Mesothelial cell of epicardium (in vitro differentiated cells): ENCODE data around the gene RABL6. TPM values are rescaled to one million over a fixed set of nuclear protein-coding genes. Genes with fewer than 3 reads are reported as not detected.

ENCODE experiments used
- DNase-seq, 2 experiments: peaks; one replicate each; pipeline ENCODE4 v3.0.0; 2021; ENCODE audit warnings: low spot score in 2 of 2; ENCODE audit not compliant: unreplicated experiment in 2 of 2
- H3K27ac Mint-ChIP-seq: 2 replicates; pipeline ENCODE4 v1.8.0; 2021; ENCODE audit warnings: mixed read lengths
- H3K27me3 Mint-ChIP-seq: 2 replicates; pipeline ENCODE4 v1.8.0; 2021; ENCODE audit warnings: low read depth, mixed read lengths
- H3K36me3 Mint-ChIP-seq: 2 replicates; pipeline ENCODE4 v1.8.0; 2021; ENCODE audit warnings: mixed read lengths
- H3K4me1 Mint-ChIP-seq: 2 replicates; pipeline ENCODE4 v1.8.0; 2021; ENCODE audit warnings: mixed read lengths
- H3K4me3 Mint-ChIP-seq: 2 replicates; pipeline ENCODE4 v1.8.0; 2021; ENCODE audit warnings: mild to moderate bottlenecking, moderate library complexity, mixed read lengths
- H3K9me3 Mint-ChIP-seq: 2 replicates; pipeline ENCODE4 v1.8.0; 2021; ENCODE audit warnings: mixed read lengths
- CTCF ChIP-seq: fragments of 200-600 bp; sonication (generic); IDR thresholded peaks from one replicate; pipeline ENCODE4 v1.5.0; 2021; ENCODE audit warnings: antibody characterized with exemption; ENCODE audit not compliant: unreplicated experiment
- total RNA-seq: library from RNA; stranded (reverse); gene quantifications from 3 replicates; pipeline ENCODE4 v1.2.1, GENCODE V29; 2021

The RABL6 gene
- total RNA-seq, 1 donor from 2014 or later: 124 TPM

GRCh38 chr9:136847088-136847825, 39.5 kb downstream of the RABL6 start:
- Mint-ChIP-seq H3K27ac (peak overlapping the region; percentile 91), H3K36me3 (peaks cover 2% of the 10 kb centered on the region), H3K9me3 (no peaks in the 10 kb centered on the region), H3K4me1 (peaks cover 9% of the 10 kb centered on the region), H3K4me3 (peak overlapping the region; percentile 94), H3K27me3 (peaks cover 16% of the 10 kb centered on the region)
- no peak for TF ChIP-seq CTCF
- peak in 1 of 2 experiments; percentile 66 for DNase-seq

GRCh38 chr9:136847826-136848392, 40.2 kb downstream of the RABL6 start:
- peak in 1 of 2 experiments; percentile 81 for DNase-seq

GRCh38 chr9:136848393-136849037, 40.8 kb downstream of the RABL6 start:
- peaks cover 7% of the 10 kb centered on the region for H3K4me1 Mint-ChIP-seq
- TF ChIP-seq CTCF: no peak
- peaks cover 2% of the 10 kb centered on the region for H3K36me3 Mint-ChIP-seq
- peak in 1 of 2 experiments; percentile 64 for DNase-seq
- peak overlapping the region; percentile 94 for H3K27ac Mint-ChIP-seq
- H3K9me3 Mint-ChIP-seq: no peaks in the 10 kb centered on the region
- peaks cover 16% of the 10 kb centered on the region for H3K27me3 Mint-ChIP-seq
- peak overlapping the region; percentile 94 for H3K4me3 Mint-ChIP-seq

More at GRCh38 chr9:136847826-136848392, 40.2 kb downstream of the RABL6 start:
- Mint-ChIP-seq H3K4me3 (peak overlapping the region; percentile 94), H3K9me3 (no peaks in the 10 kb centered on the region), H3K27me3 (peaks cover 16% of the 10 kb centered on the region), H3K27ac (peak overlapping the region; percentile 91), H3K36me3 (peaks cover 2% of the 10 kb centered on the region), H3K4me1 (peaks cover 7% of the 10 kb centered on the region)
- TF ChIP-seq CTCF: no peak

- no peak for TF ChIP-seq CTCF
- peaks cover 16% of the 10 kb centered on the region for H3K27me3 Mint-ChIP-seq
- DNase-seq: peak; percentile 98 to 99
- peaks cover 2% of the 10 kb centered on the region for H3K36me3 Mint-ChIP-seq
- peaks cover 7% of the 10 kb centered on the region for H3K4me1 Mint-ChIP-seq
- H3K27ac Mint-ChIP-seq: peak within 1 kb of the TSS; percentile 96
- H3K9me3 Mint-ChIP-seq: no peaks in the 10 kb centered on the region
- peak within 1 kb of the TSS; percentile 94 for H3K4me3 Mint-ChIP-seq
Observed at GRCh38 chr9:136849038-136849959, 41.6 kb downstream of the RABL6 start, which contains the start of gene PHPT1. Gene PHPT1, plus strand, starts transcription at chr9:136849409. Its CDS starts 22 bp downstream, at chr9:136849431.
